ENCODE measurements around the gene SCYGR7. TPM values are rescaled to one million over a fixed set of nuclear protein-coding genes. Genes with fewer than 3 reads are reported as not detected.

SCYGR7 gene
- not detected in 2 replicates for total RNA-seq

GRCh38 chr2:227728035-227728434 lies at the start of gene SCYGR7:
SCYGR7 (plus strand) TSS chr2:227728335; CDS start chr2:227728335, 0 bp downstream.

GRCh38 chr2:227717687-227718567 lies 10.2 kb upstream of the SCYGR7 start, which contains the start of gene SLC19A3:
SLC19A3 (minus strand) TSS chr2:227718028; CDS start chr2:227702318, 15,710 bp downstream.

GRCh38 chr2:227724394-227725039 lies 3.6 kb upstream of the SCYGR7 start, which contains the start of gene SCYGR6:
SCYGR6 (minus strand) TSS chr2:227724757; CDS start chr2:227724757, 0 bp downstream.

GRCh38 chr2:227745594-227745993 lies 17.5 kb downstream of the SCYGR7 start, which contains the start of gene SCYGR8:
SCYGR8 (plus strand) TSS chr2:227745894; CDS start chr2:227745894, 0 bp downstream.

Other genes starting within 250 kb of the SCYGR7 start
- gene SCYGR2, start 129.4 kb upstream of the SCYGR7 start, total RNA-seq, result not detected in 2 replicates
- gene SCYGR3, start 113.5 kb upstream of the SCYGR7 start, total RNA-seq, result not detected in 2 replicates
- not detected in 2 replicates for gene SCYGR4, start 110.8 kb upstream of the SCYGR7 start, total RNA-seq
- not detected in 2 replicates for gene SCYGR5, start 61.5 kb upstream of the SCYGR7 start, total RNA-seq
- gene SLC19A3, start 10.3 kb upstream of the SCYGR7 start, total RNA-seq, result 0.06 and 0.40 TPM in 2 replicates
- gene SCYGR6, start 3.6 kb upstream of the SCYGR7 start, total RNA-seq, result not detected in 2 replicates
- not detected in 2 replicates for gene SCYGR8, start 17.6 kb downstream of the SCYGR7 start, total RNA-seq
- not detected in 2 replicates for gene CCL20, start 85.5 kb downstream of the SCYGR7 start, total RNA-seq
- gene DAW1, start 143.3 kb downstream of the SCYGR7 start, total RNA-seq, result 1.4 and 4.1 TPM in 2 replicates